GM19452 (cell line): Measurements from ENCODE around the gene PAPOLA.
A peak's percentile ranks its signal among the peaks of the same experiment; 100 is the strongest.

Experiments
- ATAC-seq: cut with Tn5 transposase; IDR thresholded peaks from one replicate; pipeline ENCODE4 v1.9.1; 2021; ENCODE audit not compliant: unreplicated experiment

PAPOLA gene

DNA sequence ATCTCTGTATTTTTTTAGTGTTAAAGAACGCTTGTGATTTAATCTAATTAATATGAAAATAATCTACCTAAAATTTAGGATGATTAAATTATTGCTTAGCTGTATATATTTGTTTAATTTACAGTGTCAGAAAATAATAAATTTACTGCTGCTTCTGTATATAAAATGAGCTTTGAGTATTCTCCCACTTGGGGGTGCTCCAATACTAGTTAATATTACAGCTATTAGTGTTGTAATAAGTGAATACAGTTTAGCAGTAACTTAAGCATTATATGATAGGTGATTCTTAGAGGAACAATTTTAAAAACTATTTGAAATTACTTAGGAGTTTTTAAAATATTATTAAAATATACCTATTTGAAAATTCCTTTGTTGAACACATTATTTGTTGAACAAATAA is 62.2 kb downstream of the PAPOLA start:
- ATAC-seq = no peak

DNA sequence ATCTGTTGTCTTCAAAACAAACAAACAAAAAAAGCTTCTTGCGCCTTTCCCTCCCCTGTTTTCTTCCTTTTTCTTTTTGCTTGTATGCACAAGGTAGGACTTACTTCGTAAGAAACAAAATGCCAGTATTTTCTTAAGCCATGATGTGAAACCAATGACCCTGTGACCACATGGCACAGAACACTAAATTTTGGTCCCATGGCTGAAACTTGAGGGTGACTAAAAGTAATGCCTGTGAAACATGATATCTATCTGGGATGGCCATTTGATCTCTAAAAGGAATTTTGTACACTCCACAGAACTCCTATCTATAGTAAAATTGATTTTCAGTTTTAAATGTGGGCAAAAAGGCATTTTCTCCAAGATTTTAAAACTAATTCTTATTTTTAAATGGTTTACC is 63.6 kb downstream of the PAPOLA start:
- ATAC-seq = no peak

GRCh38 chr14:96567289-96567899 is 65.2 kb downstream of the PAPOLA start:
- ATAC-seq = peak; percentile 66

DNA sequence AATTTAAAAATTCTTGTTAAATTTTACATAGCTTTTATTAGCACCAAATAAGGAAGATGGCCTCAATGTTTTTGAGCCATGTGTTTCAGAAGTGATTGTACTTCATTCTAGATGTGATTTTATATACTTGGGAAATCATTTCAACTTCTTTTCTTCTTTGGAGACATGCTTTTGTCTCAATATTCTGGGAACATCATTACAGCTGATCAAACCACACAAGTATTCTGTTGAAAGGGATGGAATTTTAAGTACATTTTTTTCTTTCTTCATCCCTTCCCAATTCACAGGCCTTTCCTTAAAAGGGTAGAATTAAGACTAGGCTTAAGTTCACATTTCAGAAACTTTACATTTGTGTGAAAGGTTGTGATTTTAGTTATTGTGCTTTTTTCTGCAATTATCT is 66.4 kb downstream of the PAPOLA start:
- ATAC-seq = no peak

DNA sequence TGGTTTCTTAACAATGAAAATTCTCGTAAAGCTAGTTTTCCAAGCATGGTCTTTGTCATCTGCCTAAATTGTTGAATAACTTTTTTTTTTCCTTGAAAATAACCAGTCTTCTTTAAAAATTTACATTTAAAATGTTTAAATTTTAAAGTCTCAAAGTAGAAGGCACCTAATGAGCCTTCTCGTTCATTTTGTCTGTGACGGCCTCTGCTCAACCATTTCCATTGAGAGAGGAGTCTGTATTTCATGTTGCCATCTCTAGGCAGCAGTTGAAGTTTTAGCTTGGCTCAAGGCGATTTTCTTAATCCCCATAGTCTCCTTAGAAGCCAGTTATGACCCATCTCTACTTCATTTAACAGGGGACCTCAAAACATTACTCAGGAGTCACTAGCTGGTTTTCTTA is 69.1 kb downstream of the PAPOLA start:
- ATAC-seq = no peak

DNA sequence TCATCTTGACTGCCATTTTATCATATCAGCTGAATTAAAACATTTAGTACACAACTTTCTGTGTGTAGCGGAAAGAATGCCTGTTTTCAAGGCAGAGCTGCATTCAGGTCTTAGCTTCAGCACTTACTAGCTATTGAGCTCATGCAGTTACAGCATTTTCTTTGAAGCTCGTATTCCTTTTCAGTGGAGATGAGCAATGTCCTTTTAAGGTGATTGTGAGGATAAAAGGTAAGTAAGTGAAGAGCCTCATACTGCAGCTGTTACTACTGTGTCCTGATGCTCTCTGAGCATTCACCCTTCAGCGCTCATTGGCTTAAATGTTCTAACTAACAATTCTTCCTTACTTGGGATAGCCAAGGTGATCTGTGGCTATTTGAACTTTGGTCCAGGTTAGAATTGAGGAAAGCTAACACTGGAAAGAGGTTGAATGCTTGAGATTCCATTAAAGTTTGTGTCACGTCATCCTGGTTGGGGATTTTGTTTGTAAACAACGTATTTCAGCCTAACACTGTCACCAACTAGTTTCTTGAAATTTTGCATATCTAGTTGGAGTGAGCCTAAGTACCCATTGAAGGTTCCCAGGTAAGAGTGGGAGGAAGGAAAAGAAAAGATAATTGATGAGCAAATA is 71.4 kb downstream of the PAPOLA start:
- ATAC-seq = no peak

GRCh38 chr14:96574171-96574632 is 72.0 kb downstream of the PAPOLA start:
- ATAC-seq = no peak

GRCh38 chr14:96574633-96575632 is 72.8 kb downstream of the PAPOLA start:
- no peak for ATAC-seq

DNA sequence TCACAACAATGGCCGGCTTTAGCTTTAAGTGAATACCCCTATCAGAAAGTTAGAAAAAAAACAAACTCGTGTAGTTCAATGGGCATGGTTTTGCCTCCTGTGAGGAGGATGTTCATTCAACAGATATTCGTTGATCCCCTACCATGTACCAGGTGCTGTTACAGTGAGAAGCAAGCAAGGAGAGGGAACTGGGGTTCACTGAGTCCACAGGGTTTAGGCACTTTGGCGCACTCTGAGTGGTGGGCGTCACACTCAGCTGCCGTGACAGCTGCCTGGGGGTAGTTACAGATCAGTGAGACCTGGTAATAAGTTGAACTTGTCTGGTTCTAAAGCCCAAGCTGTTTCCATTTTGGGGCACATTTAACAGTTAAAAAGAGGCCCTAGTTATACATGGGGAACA is 74.2 kb downstream of the PAPOLA start:
- ATAC-seq = no peak

- ATAC-seq = no peak
Measured at GRCh38 chr14:96576937-96577336, 74.8 kb downstream of the PAPOLA start.

- no peak for ATAC-seq
Measured at GRCh38 chr14:96578619-96579018, 76.4 kb downstream of the PAPOLA start.

DNA sequence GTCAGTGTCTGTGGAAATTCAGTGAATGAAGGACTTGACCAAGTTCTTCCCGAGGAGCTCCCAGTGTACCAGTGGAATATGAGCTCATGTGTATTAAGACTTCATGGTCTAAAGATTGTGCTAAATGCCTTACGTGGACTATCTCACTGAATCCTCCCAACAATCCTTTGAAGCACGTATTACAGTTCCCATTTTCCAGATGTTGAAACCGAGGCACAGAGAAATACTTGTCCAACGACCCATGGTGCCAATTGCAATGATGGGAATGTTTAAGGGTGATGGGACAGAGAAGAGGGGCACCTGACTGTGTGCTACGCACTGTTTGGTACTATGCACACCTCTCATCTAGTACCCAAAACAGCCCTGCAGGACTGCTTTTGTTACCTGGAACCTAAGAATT is 77.2 kb downstream of the PAPOLA start:
- no peak for ATAC-seq

GRCh38 chr14:96579855-96580254 is 77.7 kb downstream of the PAPOLA start:
- ATAC-seq = no peak

GRCh38 chr14:96580566-96580965 is 78.4 kb downstream of the PAPOLA start:
- no peak for ATAC-seq

GRCh38 chr14:96581026-96581425 is 78.8 kb downstream of the PAPOLA start:
- no peak for ATAC-seq

DNA sequence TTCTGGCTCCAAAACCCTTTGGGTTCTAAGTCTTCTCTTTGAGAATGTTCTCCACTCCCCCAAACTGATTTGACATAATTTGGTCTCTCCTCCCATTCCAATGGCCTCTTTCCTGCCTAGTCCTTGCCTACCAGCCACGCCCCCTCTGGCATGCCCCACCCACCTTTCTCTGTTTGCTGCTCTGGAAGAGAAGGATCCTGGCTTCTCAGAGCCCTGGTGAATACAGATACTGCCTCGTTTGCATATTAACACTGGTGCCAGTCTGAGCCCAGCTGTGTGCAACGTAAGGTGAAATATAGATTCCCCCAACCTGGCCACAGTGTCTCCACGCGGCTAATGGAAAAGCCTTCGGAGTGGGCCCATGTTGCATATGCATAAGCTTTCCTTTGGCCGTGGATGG is 79.7 kb downstream of the PAPOLA start:
- ATAC-seq = no peak

GRCh38 chr14:96582411-96582961 is 80.3 kb downstream of the PAPOLA start:
- ATAC-seq = no peak

GRCh38 chr14:96582995-96583394 is 80.8 kb downstream of the PAPOLA start:
- ATAC-seq = no peak

DNA sequence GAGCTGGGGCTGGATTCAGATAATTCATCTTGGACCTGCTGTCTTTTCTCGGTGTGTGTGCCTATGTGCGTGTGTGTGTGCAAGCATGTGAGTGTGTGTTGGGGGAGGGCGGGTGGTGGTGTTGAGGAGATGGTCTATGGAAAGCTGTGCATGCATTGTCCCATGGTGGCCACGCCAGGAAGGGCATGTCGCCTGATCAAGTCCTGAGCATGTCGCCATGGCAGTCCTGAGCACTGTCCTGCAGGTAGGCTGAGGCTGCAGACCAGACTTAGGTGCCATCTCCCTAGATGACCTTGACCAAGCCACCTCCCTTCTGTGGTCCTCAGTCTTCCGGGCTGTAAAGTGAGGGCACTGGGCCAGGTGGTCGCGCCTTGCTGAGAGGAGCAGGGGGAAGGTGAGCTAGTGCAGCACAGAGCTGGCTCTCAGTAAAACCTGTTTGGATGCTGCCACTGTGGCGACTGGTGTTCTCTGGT is 81.4 kb downstream of the PAPOLA start:
- no peak for ATAC-seq

- ATAC-seq = no peak
Measured at GRCh38 chr14:96584199-96584906, 82.2 kb downstream of the PAPOLA start.
